ENCODE data around the gene TAF4. TPM values are rescaled to one million over a fixed set of nuclear protein-coding genes. Genes with fewer than 3 reads are reported as not detected.
"Not testable (repeated sequence)": the region's sequence is repeated elsewhere in the genome, so short reads cannot be mapped to it uniquely, and the experiment has no call there.

Gene TAF4
- total and polyA plus RNA-seq, 2 donors (not counting 3 experiments of a cell fraction or from before 2014, with no cell fraction given): 6.1 to 19.5 TPM

DNA sequence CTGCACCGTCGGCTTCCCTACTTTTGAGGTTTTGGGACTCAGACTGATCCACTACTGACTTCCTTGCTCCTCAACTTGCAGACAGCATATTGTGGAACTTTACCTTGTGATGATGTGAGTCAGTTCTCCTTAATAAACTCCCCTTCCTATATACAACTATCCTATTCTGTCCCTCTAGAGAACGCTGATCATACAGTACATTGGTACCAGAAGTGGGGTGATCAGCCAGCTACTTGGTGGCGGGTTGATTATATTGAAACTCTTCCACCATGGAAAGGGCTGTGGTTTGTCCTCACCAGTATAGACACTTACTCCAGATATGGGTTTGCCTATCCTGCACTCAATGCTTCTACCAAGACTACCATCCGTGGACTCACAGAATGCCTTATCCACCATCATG, 7.6 kb upstream of the TAF4 start:
- H3K27me3 ChIP-seq (ENCODE audit: control insufficient read depth in 2 of 2, insufficient read depth in 2 of 2, low read length in 2 of 2): no peaks in the 10 kb centered on the region
- no peak overlapping the region for H2AFZ ChIP-seq (ENCODE audit: low read depth, low read length)
- no peaks in the 10 kb centered on the region for H3K79me2 ChIP-seq (ENCODE audit: control insufficient read depth, insufficient read depth, low read length)
- no peak overlapping the region for H3K9ac ChIP-seq (replicated peaks; ENCODE audit: extremely low read depth, insufficient read depth, low read length)
- ChIA-PET POLR2A (no interaction called here), CTCF (no interaction called here)
- no peak overlapping the region for H3K27ac ChIP-seq (ENCODE audit: insufficient read depth, low read depth, low read length)
- H4K20me1 ChIP-seq (replicated peaks; ENCODE audit: control insufficient read depth, extremely low read depth, insufficient read depth, low read length): no peaks in the 10 kb centered on the region
- H3K36me3 ChIP-seq (ENCODE audit: control insufficient read depth in 2 of 2, extremely low read depth in 1 of 2, insufficient read depth in 2 of 2, low read length in 2 of 2): no peaks in the 10 kb centered on the region
- FAIRE-seq: no peak
- dilution Hi-C loops (cut with MboI; ENCODE audit: extremely low pct_ligation_motif_present, low sequenced_read_pairs) (no loop called here), intact Hi-C loops (cut with micrococcal nuclease) (no loop called here)
- no peaks in the 10 kb centered on the region for H3K4me1 ChIP-seq (ENCODE audit: control insufficient read depth, extremely low read depth, insufficient read depth, low read length)
- no peak for DNase-seq (ENCODE audit: low read depth, low spot score)
- TF ChIP-seq GATA2 (IDR thresholded peaks at IDR 0.05; ENCODE audit: insufficient read depth, insufficient read length, low read depth, low read length): no peak
- TF ChIP-seq, protein P1, sequence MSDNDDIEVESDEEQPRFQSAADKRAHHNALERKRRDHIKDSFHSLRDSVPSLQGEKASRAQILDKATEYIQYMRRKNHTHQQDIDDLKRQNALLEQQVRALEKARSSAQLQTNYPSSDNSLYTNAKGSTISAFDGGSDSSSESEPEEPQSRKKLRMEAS (IDR thresholded peaks at IDR 0.05; ENCODE audit: insufficient read depth, insufficient read length): no peak
- TF ChIP-seq, protein P2, sequence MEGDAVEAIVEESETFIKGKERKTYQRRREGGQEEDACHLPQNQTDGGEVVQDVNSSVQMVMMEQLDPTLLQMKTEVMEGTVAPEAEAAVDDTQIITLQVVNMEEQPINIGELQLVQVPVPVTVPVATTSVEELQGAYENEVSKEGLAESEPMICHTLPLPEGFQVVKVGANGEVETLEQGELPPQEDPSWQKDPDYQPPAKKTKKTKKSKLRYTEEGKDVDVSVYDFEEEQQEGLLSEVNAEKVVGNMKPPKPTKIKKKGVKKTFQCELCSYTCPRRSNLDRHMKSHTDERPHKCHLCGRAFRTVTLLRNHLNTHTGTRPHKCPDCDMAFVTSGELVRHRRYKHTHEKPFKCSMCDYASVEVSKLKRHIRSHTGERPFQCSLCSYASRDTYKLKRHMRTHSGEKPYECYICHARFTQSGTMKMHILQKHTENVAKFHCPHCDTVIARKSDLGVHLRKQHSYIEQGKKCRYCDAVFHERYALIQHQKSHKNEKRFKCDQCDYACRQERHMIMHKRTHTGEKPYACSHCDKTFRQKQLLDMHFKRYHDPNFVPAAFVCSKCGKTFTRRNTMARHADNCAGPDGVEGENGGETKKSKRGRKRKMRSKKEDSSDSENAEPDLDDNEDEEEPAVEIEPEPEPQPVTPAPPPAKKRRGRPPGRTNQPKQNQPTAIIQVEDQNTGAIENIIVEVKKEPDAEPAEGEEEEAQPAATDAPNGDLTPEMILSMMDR (IDR thresholded peaks at IDR 0.05; ENCODE audit: extremely low read depth in 1 of 2, insufficient read depth in 1 of 2, low read depth in 1 of 2, low read length in 2 of 2): no peak
- no peak for TF ChIP-seq POLR2A (IDR thresholded peaks at IDR 0.05; ENCODE audit: low read depth, low read length)
- TF ChIP-seq JUN (IDR thresholded peaks at IDR 0.05; ENCODE audit: borderline replicate concordance, insufficient read depth, insufficient read length, low read depth): no peak
- no peak for TF ChIP-seq EZH2 (IDR thresholded peaks at IDR 0.05; ENCODE audit: borderline replicate concordance, low read depth, low read length, severe bottlenecking)
- no peak for TF ChIP-seq POLR2AphosphoS5 (IDR thresholded peaks at IDR 0.05; ENCODE audit: insufficient read depth, low read depth, low read length)
- no peak for TF ChIP-seq FOS (IDR thresholded peaks at IDR 0.05; ENCODE audit: borderline replicate concordance, insufficient read depth, low read length)
- no peak for TF ChIP-seq MYC (IDR thresholded peaks at IDR 0.05; ENCODE audit: low read depth, low read length)
- no peaks in the 10 kb centered on the region for H3K9me1 ChIP-seq (replicated peaks; ENCODE audit: control insufficient read depth, extremely low read depth, insufficient read depth, low read length)
- no peak overlapping the region for H3K4me3 ChIP-seq (replicated peaks in 1 of 3; ENCODE audit: insufficient read depth in 1 of 3, low read depth in 1 of 3, low read length in 3 of 3)
- no peaks in the 10 kb centered on the region for H3K9me3 ChIP-seq (replicated peaks; ENCODE audit: control insufficient read depth, insufficient read depth, low read length)
- BruUV-seq (replicated peaks): no TSS peak
- no peak overlapping the region for H3K4me2 ChIP-seq (ENCODE audit: insufficient read depth, low read length)

DNA sequence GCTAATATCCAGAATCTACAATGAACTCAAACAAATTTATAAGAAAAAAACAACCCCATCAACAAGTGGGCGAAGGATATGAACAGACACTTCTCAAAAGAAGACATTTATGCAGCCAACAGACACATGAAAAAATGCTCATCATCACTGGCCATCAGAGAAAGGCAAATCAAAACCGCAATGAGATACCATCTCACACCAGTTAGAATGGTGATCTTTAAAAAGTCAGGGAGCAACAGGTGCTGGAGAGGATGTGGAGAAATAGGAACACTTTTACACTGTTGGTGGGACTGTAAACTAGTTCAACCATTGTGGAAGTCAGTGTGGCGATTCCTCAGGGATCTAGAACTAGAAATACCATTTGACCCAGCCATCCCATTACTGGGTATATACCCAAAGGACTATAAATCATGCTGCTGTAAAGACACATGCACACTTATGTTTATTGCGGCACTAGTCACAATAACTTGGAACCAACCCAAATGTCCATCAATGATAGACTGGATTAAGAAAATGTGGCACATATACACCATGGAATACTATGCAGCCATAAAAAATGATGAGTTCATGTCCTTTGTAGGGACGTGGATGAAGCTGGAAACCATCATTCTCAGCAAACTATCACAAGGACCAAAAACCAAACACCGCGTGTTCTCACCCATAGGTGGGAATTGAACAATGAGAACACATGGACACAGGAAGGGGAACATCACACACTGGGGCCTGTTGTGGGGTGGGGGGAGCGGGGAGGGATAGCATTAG, 6.2 kb upstream of the TAF4 start:
- dilution Hi-C loops (cut with MboI; ENCODE audit: extremely low pct_ligation_motif_present, low sequenced_read_pairs): not testable (repeated sequence)

More for the DNA sequence above, 6.2 kb upstream of the TAF4 start:
- H3K36me3 ChIP-seq (ENCODE audit: control insufficient read depth in 2 of 2, extremely low read depth in 1 of 2, insufficient read depth in 2 of 2, low read length in 2 of 2); H3K79me2 ChIP-seq (ENCODE audit: control insufficient read depth, insufficient read depth, low read length); POLR2A ChIA-PET; H3K9me1 ChIP-seq (replicated peaks; ENCODE audit: control insufficient read depth, extremely low read depth, insufficient read depth, low read length); H4K20me1 ChIP-seq (replicated peaks; ENCODE audit: control insufficient read depth, extremely low read depth, insufficient read depth, low read length); H3K9me3 ChIP-seq (replicated peaks; ENCODE audit: control insufficient read depth, insufficient read depth, low read length); H2AFZ ChIP-seq (ENCODE audit: low read depth, low read length); DNase-seq (ENCODE audit: low read depth, low spot score); H3K4me2 ChIP-seq (ENCODE audit: insufficient read depth, low read length); H3K27me3 ChIP-seq (ENCODE audit: control insufficient read depth in 2 of 2, insufficient read depth in 2 of 2, low read length in 2 of 2); H3K4me3 ChIP-seq (replicated peaks in 1 of 3; ENCODE audit: insufficient read depth in 1 of 3, low read depth in 1 of 3, low read length in 3 of 3); FAIRE-seq; H3K27ac ChIP-seq (ENCODE audit: insufficient read depth, low read depth, low read length); CTCF ChIA-PET; H3K9ac ChIP-seq (replicated peaks; ENCODE audit: extremely low read depth, insufficient read depth, low read length); H3K4me1 ChIP-seq (ENCODE audit: control insufficient read depth, extremely low read depth, insufficient read depth, low read length); intact Hi-C loops (cut with micrococcal nuclease); BruUV-seq (replicated peaks): not testable (repeated sequence)

Data from endothelial cell of umbilical vein (primary cell).